CD4-positive, alpha-beta T cell treated with Interleukin-6 for 4 hours (primary cell): ENCODE data around the gene EIF4E1B.

ENCODE experiments used
- DNase-seq: peaks from one replicate; pipeline ENCODE4 v3.0.0-alpha.2; 2020; ENCODE audit warnings: mixed read lengths

Gene EIF4E1B

GRCh38 chr5:176606875-176607274 lies 23.6 kb upstream of the EIF4E1B start:
- DNase-seq = no peak

DNA sequence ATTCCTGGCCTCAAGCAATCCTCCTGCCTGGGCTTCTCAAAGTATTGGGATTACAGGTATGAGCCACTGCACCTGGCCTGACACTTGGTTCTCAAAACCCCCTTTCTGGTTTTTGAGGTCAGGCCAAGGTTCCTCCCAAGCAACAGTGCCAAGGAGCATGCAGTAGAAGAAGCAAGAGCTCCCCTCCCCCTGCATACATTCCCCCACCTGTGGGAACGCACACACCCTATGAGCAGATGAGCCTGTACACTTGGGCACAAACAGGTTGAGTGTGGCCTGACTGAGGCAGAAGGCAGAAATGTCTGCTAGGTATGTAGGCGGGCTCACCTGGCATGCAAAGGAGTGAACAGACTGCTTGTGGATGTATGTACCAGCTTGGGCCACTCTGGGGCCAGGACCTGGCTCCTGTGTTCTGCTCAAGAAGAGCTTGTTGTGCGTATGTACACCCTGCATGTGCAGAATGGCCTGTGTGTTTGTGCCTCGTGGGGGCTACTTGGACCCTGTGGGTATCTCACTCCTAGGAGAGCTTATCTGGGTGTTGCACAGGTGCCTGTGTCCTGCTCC lies 22.3 kb upstream of the EIF4E1B start:
- no peak for DNase-seq

- no peak for DNase-seq
Observed at GRCh38 chr5:176608937-176609723, 21.3 kb upstream of the EIF4E1B start.

DNA sequence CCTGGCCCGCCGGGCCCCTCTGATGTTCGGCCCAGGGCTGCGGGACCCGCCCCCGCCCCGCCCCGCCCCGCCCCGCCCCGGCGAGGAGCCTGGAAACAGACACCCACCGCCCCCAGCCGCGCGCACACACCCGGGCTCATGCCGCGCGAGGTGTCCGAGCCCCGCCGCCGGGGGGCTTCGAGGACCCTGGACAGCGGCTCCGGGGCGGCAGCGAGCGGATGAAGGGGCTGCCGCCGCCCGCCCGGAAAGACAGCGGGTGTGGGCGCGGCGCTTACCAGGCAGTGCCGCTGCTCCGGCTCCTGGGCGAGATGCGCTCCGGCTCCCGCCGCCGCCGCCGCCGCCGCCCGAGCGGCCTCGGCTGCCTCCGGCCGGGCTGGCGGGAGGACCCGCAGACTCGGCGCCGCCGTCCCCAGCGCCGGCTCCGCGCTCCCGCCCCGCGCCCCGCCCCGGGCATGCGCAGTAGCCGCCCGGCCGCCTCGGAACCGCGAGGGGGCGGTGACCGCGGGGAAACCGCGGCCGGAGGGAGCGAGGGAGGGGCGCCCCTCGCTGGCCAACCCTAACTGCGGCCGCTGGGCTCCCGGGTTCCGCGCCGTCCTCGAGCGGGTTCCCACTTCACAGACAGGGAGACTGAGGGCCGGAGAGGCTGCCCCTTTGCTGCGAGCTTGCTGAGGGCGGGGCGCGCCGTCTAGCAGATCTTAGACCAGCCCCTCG lies 20.6 kb upstream of the EIF4E1B start, which contains the start of gene GPRIN1:
Gene GPRIN1 (minus strand): TSS at position 433 of the 711 bp plus-strand sequence. CDS start 10,322 bp downstream, outside the sequence.
- peak; percentile 62 for DNase-seq

DNA sequence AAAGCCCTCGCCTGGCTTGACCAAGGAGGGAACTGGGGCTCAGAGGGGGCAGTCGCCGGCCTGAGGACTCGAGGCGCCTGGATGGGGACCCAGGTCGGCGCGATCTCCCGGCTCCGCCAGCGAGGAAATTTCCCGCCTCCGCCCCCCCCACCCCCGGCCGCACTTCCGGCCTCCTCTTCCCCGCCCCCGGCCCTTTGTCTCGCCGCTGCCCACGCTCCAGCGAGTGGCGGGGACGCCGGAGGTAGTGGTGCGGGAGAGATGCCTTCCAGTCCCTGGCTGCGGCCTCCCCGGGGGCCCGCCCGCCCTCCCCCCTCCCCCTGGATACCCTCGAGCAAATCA lies 20.1 kb upstream of the EIF4E1B start:
- DNase-seq = no peak

DNA sequence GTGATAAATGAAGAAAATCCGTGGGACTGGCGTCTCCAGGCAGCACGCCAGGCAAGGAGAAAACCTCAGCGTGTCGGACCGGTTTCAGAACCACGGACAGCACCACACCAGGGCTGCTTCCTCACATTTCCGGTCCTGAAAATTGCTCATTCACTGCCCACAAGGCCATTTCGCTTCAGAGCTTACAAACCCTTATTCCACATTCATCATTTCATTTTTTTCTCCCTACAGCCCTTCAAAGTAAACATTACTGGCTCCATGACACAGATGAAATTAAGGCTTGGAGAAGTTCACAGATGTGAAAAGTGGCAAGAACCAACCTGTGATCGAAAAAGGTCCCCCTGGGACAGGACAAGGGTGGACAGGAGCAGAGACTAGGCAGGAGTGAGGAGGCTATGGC lies 19.0 kb upstream of the EIF4E1B start:
- peak; percentile 68 for DNase-seq

GRCh38 chr5:176612008-176612407 lies 18.5 kb upstream of the EIF4E1B start:
- DNase-seq = no peak

GRCh38 chr5:176612855-176613254 lies 17.6 kb upstream of the EIF4E1B start:
- no peak for DNase-seq

DNA sequence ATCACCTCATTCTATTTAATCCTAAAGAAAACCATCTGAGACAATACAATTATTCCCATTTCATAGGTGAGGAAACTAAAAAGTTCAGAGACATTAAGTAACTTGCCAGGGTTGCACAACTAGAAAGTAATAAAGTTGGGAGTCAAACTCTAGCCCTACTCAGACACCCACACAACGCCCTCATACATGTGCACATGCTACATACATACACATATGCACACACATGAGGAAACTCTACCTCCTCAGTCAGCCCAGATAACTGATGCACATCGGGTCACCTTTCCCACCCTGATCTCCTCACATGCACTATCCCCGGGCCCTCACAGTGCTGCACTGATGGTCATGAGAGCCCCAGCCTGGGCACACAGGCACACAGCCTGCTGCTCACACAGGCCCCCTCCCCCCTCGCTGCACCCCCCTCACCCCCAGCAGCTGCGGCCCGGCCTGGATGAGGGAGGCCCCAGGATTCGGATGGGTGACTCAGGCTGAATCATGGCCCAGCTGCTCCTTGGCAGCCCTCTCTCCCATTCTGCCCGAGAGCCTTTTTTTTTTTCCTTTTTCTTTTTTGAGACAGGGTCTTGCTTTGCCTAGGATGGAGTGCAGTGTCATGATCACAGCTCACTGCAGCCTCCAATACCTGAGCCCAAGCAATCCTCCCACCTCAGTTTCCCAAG lies 15.5 kb upstream of the EIF4E1B start:
- no peak for DNase-seq

DNA sequence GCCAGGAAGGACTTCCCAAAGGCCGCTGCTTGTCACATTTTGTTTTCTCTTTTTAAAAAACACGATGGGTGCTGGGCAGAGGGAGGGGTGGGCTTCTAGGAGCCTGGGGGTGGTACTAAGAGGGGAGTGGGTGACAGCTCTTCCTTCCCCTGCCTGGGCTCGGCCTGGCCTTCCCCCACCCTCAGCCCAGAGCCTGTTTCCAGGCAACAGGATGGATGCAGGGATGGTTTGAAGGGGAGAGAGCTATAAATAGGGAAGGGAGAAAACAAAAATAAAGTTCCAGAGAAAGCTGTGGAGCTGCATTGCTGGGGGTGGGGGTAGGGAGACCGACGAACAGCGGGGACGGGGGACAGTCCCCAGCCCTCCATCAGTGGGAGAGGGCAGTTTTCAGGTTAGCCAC lies 14.0 kb upstream of the EIF4E1B start:
- no peak for DNase-seq

- no peak for DNase-seq
Observed at GRCh38 chr5:176618783-176619182, 11.7 kb upstream of the EIF4E1B start.

DNA sequence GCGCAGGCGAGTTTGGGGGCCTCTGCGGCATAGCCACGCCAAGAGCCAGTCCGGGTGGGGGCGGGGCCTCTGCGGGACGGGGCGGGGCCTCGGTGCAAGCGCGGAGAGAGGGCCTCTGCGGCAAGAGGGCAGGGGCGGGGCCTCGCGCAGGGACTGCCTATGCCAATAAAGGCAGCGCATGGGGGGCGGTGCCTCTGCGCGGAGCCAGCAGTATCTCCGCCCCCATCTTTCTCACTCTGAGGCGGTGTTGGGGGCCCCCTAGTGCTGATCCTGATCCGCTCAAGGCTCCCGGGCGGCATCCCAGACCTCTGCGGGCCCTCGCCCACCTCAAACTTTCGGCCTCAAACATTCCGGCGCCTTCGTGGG lies 11.3 kb upstream of the EIF4E1B start:
- peak; percentile 83 for DNase-seq

DNA sequence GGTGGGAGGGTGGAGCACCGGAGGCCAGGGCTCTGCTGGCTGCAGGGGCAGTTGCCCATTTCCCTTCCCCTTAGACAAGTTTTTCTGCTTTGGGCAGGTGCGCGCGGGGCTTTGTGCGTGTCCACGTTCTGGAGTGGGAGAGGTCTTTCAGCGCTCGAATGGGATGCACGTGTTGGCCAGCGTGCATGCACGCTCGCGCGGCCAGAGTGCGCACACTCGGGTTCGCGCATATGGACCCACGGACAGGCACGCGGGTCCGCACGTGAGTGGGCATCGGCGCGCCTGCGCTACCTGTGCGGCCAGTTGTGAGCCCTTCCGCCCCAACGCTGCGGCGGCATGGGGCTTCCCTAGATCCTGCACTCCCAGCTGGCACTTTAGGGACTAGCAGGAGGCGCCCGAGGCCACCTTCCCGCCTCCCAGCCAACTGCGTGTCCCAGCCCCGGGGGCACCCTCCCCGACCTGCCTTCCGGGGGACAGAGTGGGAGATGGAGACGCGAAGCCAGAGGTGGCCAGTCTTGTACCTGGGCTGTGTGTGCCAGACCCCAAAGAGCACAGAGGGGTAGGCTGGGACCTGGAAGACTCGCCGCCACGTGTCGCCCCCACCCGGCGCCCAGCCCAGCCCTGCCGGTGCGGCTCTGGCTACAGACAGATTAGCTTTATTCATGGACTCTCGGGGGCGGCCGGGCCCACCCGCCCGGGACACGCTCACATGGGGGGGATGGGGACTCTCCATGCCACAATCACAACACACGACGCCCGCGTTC lies 10.7 kb upstream of the EIF4E1B start:
- no peak for DNase-seq

- peak; percentile 6 for DNase-seq
Observed at GRCh38 chr5:176620333-176620981, 10.0 kb upstream of the EIF4E1B start.

- no peak for DNase-seq
Observed at GRCh38 chr5:176621661-176622079, 8.8 kb upstream of the EIF4E1B start.

- no peak for DNase-seq
Observed at GRCh38 chr5:176624142-176624541, 6.3 kb upstream of the EIF4E1B start.

- DNase-seq = no peak
Observed at GRCh38 chr5:176624938-176625337, 5.5 kb upstream of the EIF4E1B start.

- DNase-seq = no peak
Observed at GRCh38 chr5:176625512-176625911, 5.0 kb upstream of the EIF4E1B start.

GRCh38 chr5:176625966-176626875 lies 4.3 kb upstream of the EIF4E1B start:
- no peak for DNase-seq

GRCh38 chr5:176626876-176627236 lies 3.6 kb upstream of the EIF4E1B start:
- DNase-seq = no peak

DNA sequence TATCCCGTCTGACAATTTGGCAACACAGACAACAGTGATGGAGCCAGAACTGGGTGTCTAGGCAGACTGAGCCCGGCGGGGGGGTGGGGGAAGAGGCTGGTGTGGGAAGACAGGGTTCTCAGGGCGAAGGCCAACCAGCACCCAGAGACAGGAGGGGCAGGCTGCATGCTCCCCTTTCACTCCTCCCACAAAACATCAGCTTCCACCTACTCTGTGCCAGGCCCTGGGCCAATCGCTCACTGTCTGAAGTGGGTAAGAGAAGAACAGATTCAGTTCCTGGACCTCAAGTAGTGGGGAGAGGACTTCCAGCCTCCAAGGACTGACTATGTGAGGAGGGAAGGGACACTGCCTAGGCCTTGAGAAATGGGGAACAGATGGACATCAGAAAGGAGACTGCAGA lies 2.9 kb upstream of the EIF4E1B start:
- no peak for DNase-seq
